Activated naive CD8-positive, alpha-beta T cell (primary cell): ENCODE measurements around the gene SRD5A2.

ENCODE experiments used
- H3K27ac Mint-ChIP-seq: one replicate; pipeline ENCODE4 v1.8.0; 2021; ENCODE audit warnings: mixed read lengths
- H3K27me3 Mint-ChIP-seq: one replicate; pipeline ENCODE4 v1.8.0; 2021; ENCODE audit warnings: mixed read lengths
- H3K36me3 Mint-ChIP-seq: one replicate; pipeline ENCODE4 v1.8.0; 2021; ENCODE audit warnings: mixed read lengths
- H3K4me1 Mint-ChIP-seq: one replicate; pipeline ENCODE4 v1.8.0; 2021; ENCODE audit warnings: low read depth, mixed read lengths
- H3K4me3 Mint-ChIP-seq: one replicate; pipeline ENCODE4 v1.8.0; 2021; ENCODE audit warnings: mild to moderate bottlenecking, mixed read lengths
- H3K9me3 Mint-ChIP-seq: one replicate; pipeline ENCODE4 v1.8.0; 2021; ENCODE audit warnings: low read depth, mixed read lengths

Gene SRD5A2, protein sequence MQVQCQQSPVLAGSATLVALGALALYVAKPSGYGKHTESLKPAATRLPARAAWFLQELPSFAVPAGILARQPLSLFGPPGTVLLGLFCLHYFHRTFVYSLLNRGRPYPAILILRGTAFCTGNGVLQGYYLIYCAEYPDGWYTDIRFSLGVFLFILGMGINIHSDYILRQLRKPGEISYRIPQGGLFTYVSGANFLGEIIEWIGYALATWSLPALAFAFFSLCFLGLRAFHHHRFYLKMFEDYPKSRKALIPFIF

DNA sequence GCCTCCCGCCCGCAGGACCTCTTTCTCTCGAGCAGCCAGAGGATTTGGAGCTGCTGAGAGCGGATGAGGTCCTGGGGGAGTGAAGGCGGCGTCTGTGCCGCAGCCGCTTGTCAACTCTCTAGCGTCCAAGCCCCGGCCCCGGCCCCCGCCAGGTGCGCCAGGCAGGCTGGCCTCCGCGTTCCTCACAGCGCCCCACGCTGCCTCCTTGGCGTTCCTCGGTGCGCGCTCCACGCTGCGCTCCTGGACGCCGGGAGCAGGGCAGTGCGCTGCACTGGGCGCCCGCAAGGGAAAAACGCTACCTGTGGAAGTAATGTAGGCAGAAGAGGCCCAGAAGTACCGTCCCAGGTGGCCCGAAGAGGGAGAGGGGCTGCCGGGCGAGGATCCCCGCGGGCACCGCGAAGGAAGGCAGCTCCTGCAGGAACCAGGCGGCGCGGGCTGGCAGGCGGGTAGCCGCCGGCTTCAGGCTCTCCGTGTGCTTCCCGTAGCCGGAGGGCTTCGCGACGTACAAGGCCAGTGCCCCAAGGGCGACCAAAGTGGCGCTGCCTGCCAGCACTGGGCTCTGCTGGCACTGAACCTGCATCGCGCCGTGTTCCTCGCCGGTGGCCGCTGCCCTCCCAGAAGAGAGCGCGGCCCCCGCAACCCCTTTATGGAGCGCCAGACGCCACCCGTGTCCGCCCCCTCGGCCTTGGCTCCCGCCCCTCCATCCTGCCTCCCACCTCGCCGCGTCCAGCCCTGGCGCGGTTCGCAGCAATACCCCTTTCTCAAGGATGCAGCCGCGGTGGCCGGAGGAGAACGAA lies at the start of gene SRD5A2:
TSS of gene SRD5A2 (minus strand) at position 618 of the 797 bp plus-strand sequence. CDS start at position 580, 38 bp downstream.
- peaks cover 3% of the 10 kb centered on the region for H3K9me3 Mint-ChIP-seq
- no peak within 1 kb of the TSS for H3K27ac Mint-ChIP-seq

DNA sequence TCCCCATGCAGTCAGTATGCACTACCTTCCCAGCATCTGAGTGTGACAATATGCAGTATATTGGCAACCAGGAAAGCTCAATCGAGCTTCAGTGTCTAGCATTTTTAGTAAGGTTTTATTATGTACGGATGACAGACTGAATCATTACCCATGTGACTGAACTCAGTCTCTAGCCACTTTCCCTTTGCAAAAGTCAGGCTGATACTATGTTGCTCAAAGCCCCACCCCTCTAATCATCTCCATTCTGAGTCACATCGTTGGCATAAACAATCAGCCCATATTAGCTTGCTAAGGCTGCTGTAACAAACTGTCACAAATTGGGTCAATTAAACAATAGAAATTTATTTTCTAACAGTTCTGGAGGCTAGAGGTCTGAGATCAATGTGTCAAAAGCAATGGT lies 25.8 kb upstream of the SRD5A2 start:
- Mint-ChIP-seq H3K4me3 (no peak overlapping the region), H3K27me3 (no peaks in the 10 kb centered on the region), H3K27ac (no peak overlapping the region), H3K4me1 (no peaks in the 10 kb centered on the region), H3K9me3 (peaks cover 33% of the 10 kb centered on the region), H3K36me3 (peaks cover 4% of the 10 kb centered on the region)

More for the DNA sequence above, at the start of gene SRD5A2:
- Mint-ChIP-seq H3K4me1 (no peaks in the 10 kb centered on the region), H3K27me3 (peaks cover 34% of the 10 kb centered on the region), H3K4me3 (no peak within 1 kb of the TSS), H3K36me3 (no peaks in the 10 kb centered on the region)

DNA sequence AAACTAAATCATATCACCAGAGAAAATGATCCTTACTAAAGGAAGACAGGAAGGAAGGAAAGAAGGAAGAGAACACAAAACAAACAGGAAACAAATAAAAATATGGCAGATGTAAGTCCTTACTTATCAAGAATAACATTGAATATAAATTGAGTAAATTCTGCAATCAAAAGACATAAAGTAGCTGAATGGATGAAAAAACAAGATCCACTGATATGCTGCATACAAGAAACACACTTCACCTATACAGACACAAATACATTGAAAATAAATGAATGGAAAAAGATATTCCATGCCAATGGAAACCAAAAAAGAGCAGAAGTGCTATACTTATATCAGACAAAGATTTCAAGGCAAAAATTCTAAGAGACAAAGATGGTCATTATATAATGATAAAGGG lies 18.0 kb upstream of the SRD5A2 start:
- Mint-ChIP-seq H3K27me3 (no peaks in the 10 kb centered on the region), H3K36me3 (no peaks in the 10 kb centered on the region), H3K9me3 (peaks cover 40% of the 10 kb centered on the region), H3K27ac (no peak overlapping the region), H3K4me3 (no peak overlapping the region), H3K4me1 (no peaks in the 10 kb centered on the region)

DNA sequence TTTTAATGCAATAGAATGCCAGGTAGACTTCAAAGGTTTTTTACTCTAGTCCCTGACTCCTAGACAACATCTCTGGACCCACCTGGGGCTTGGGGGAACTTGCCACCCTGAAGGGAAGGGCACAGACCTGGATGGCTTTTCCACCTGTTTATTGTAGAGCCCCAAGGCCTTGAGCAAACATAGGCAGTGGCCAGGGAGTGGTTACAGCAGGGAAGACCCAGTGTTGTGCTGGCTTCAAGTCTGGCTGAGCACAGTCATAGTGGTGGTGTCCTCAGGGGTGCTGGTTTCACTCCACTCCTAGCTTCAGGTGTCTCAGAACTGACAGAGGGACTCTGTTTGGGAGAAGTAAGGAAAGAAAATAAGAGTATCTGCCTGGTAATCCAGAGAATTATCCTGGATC lies 5.5 kb upstream of the SRD5A2 start:
- Mint-ChIP-seq H3K4me3 (no peak overlapping the region), H3K27ac (no peak overlapping the region), H3K36me3 (no peaks in the 10 kb centered on the region), H3K9me3 (peaks cover 9% of the 10 kb centered on the region), H3K27me3 (peaks cover 20% of the 10 kb centered on the region), H3K4me1 (no peaks in the 10 kb centered on the region)

DNA sequence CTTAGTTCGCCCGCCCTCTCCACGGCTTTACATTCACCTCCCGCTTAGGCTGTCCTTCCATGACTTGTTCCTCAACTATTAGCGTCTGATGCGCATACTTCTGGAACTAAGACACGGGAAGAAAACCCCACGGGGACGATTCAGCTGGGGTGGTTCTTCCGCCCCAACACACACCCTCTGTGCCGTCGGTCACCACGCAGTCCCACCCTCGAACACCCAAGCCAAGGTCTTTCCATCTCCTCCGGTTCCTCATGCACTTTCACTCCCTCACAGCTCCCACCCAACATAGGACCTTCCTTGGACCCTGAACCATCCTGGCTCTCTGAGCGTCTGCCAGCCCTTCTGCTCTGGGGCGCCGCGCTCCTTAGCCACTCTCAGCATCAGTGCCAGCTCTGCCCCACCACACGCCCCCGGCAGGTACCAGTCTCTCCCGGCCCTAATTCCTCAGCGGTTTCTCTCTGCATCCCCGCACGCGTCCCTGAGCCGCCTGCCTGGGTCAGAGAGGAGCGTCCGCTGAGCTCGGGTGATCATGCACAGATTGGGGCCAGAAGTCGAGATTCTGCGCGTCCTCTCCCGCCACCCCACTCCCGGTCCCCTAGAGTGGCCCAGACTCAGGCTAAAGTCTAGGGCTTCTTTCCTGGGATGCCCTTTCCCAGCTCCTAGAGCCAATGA lies 522 bp upstream of the SRD5A2 start:
- Mint-ChIP-seq H3K4me1 (no peaks in the 10 kb centered on the region), H3K27ac (no peak overlapping the region), H3K27me3 (peaks cover 34% of the 10 kb centered on the region), H3K36me3 (no peaks in the 10 kb centered on the region), H3K4me3 (no peak overlapping the region), H3K9me3 (no peaks in the 10 kb centered on the region)

DNA sequence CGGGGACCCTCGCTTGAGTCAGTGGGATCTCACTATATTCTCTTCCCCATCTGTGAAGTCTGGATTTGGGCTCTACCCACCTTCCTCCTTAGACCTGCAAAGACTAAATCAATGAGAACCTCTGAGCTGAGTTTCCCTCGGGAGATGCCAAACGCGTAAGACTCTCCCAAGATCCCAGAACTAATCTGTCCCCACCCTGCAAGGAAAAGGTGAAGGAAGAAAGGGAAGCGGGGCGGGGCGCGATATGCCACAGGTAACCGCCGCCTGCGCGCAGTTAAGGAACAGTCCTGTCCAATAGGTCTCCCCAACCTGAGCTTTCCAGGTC lies 780 bp downstream of the SRD5A2 start:
- H3K4me1 Mint-ChIP-seq, result no peaks in the 10 kb centered on the region
- peaks cover 34% of the 10 kb centered on the region for H3K27me3 Mint-ChIP-seq
- H3K27ac Mint-ChIP-seq, result no peak overlapping the region
- no peaks in the 10 kb centered on the region for H3K36me3 Mint-ChIP-seq
- H3K9me3 Mint-ChIP-seq, result peaks cover 3% of the 10 kb centered on the region
- no peak overlapping the region for H3K4me3 Mint-ChIP-seq

DNA sequence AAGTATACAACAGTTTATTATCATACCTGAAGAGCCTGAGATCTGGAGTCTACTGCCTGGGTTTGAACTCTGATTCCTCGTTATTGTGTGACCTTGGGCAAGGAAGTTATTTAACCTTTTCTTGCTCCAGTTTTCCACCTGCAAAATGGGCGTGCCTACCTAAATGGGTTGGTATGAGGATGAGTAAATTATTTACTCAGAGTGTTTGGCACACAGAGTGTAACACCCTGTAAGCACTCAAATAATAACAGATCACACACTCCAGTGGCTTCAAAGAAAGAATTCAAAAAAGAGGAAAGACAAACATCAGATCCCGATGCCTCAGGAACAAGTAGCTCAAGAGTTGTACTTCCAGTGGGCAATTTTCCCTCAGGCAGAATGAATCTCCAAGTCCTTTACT lies 2.4 kb downstream of the SRD5A2 start:
- Mint-ChIP-seq H3K9me3 (peaks cover 3% of the 10 kb centered on the region), H3K27ac (no peak overlapping the region), H3K4me1 (no peaks in the 10 kb centered on the region), H3K4me3 (no peak overlapping the region), H3K27me3 (peaks cover 34% of the 10 kb centered on the region), H3K36me3 (no peaks in the 10 kb centered on the region)

DNA sequence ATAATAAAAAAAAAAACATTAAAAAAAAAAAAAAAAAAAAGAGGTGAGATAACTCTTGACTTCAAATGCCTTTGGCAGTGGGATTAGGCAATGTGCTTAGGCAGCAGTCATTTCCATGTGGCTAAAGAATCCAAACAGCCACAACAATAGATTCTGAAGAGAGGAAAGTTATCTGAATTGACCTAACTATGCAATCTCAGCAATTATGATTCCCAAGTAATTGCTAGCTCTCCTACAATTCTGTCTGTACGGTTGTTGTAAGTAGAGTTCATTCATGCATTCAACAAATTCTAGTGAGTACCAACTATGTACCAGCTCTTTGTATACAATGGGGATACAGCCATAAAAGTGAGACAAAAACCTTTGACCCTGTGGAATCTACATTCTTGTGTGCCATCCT lies 3.6 kb downstream of the SRD5A2 start:
- Mint-ChIP-seq H3K27ac (no peak overlapping the region), H3K27me3 (peaks cover 27% of the 10 kb centered on the region), H3K4me1 (no peaks in the 10 kb centered on the region), H3K4me3 (no peak overlapping the region), H3K9me3 (peaks cover 3% of the 10 kb centered on the region), H3K36me3 (no peaks in the 10 kb centered on the region)

DNA sequence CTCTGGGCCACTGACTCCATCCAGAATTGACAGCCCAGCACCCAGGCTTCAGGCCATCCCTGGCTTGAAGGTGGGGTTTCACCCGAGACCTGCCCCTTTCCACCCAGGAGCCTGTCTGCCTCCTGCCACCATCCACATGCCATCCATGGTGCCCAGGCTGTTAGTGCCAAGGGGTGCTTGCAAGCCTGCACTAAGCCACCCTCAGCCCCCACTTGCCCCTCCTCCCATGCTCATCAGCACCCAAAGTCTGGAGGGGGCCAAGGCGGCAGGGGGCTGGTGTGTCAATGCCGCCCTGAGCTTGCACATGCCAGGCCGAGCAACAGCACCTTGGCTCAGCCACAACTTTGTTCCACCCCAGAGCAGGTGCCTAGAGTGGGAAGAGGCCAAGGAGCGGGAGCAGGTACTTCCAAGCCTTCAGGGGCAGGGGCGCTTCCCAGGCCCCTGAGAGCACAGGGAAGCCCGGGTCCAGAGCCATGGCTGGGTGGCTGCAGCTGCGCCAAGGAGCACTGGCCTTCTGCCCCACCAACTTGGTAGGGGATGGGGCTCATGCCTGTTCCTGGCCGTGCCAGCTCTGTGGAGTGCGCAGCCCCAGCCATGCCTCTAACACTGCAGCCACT lies 12.0 kb downstream of the SRD5A2 start:
- H3K4me3 Mint-ChIP-seq, result no peak overlapping the region
- H3K9me3 Mint-ChIP-seq, result no peaks in the 10 kb centered on the region
- H3K4me1 Mint-ChIP-seq, result no peaks in the 10 kb centered on the region
- H3K36me3 Mint-ChIP-seq, result no peaks in the 10 kb centered on the region
- H3K27ac Mint-ChIP-seq, result no peak overlapping the region
- H3K27me3 Mint-ChIP-seq, result peaks cover 3% of the 10 kb centered on the region

DNA sequence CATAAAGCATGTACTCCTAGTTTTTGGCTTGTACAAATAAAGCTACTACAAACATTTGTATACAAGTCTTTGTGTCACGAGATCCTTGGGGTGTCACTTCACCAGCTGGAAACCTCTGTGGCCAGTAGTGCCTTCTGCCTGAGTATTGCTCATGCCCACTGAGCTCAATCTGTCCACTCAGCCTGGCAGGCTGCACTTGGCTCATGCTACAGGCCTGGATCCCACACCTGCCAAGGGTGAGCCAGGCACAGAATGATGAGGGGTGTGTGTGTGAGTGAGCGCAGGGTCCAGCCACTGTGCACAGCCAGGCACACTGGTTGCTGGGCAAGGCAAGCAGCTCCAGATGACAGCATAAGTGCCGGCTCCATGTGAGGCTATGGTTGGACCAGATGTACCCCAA lies 13.1 kb downstream of the SRD5A2 start:
- Mint-ChIP-seq H3K4me1 (no peaks in the 10 kb centered on the region), H3K36me3 (no peaks in the 10 kb centered on the region), H3K9me3 (no peaks in the 10 kb centered on the region), H3K27ac (no peak overlapping the region), H3K4me3 (no peak overlapping the region), H3K27me3 (peaks cover 8% of the 10 kb centered on the region)

DNA sequence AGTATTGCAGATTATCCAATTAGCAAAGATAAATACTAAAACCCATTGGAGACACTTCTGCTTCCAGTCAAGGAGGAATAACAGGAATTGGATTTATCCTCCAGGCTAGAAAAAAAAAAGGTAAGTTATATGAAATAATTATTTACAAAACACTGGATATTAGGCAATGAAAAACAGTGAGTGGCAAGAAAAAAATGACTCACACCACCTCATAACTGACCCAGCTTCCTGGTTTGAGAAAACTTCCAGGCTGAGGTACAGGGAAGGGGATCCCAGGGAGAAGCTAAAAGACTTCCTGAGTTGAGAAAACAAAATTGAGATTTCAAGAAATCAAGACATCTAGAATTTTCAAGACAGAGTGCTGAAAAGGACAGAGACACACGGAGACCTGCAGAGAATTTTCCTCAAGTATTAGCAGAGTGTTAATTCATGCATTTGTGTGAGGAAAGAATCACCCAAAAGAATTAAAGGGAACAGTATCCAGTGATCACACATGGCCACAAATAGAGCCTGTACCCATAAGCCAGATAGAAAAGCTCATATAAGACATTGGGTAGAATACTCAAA lies 17.4 kb downstream of the SRD5A2 start:
- H3K27me3 Mint-ChIP-seq, result peaks cover 13% of the 10 kb centered on the region

DNA sequence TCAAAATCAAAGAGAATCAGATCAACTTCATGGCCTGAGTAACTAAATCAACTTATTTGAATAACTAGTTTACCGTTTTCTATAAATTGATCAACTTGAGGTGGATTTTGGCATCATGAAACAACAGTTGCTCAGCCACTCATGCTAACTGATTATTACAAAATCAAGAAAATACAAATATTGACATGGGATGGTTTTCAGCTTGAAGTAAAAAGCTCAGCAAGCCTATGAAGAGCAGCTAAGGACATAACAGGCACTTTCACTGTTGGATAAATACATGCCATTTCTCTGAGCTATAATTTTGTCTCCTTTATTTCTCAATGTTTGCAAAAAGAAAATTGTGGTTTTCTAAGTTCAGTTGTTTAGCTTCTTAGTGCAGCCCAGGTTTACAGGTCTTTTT lies 18.9 kb downstream of the SRD5A2 start:
- H3K36me3 Mint-ChIP-seq, result no peaks in the 10 kb centered on the region
- H3K9me3 Mint-ChIP-seq, result no peaks in the 10 kb centered on the region
- no peak overlapping the region for H3K27ac Mint-ChIP-seq
- H3K27me3 Mint-ChIP-seq, result peaks cover 13% of the 10 kb centered on the region
- no peaks in the 10 kb centered on the region for H3K4me1 Mint-ChIP-seq
- H3K4me3 Mint-ChIP-seq, result no peak overlapping the region

More for the DNA sequence above, 17.4 kb downstream of the SRD5A2 start:
- Mint-ChIP-seq H3K36me3 (no peaks in the 10 kb centered on the region), H3K27ac (no peak overlapping the region), H3K4me1 (no peaks in the 10 kb centered on the region), H3K9me3 (no peaks in the 10 kb centered on the region), H3K4me3 (no peak overlapping the region)

DNA sequence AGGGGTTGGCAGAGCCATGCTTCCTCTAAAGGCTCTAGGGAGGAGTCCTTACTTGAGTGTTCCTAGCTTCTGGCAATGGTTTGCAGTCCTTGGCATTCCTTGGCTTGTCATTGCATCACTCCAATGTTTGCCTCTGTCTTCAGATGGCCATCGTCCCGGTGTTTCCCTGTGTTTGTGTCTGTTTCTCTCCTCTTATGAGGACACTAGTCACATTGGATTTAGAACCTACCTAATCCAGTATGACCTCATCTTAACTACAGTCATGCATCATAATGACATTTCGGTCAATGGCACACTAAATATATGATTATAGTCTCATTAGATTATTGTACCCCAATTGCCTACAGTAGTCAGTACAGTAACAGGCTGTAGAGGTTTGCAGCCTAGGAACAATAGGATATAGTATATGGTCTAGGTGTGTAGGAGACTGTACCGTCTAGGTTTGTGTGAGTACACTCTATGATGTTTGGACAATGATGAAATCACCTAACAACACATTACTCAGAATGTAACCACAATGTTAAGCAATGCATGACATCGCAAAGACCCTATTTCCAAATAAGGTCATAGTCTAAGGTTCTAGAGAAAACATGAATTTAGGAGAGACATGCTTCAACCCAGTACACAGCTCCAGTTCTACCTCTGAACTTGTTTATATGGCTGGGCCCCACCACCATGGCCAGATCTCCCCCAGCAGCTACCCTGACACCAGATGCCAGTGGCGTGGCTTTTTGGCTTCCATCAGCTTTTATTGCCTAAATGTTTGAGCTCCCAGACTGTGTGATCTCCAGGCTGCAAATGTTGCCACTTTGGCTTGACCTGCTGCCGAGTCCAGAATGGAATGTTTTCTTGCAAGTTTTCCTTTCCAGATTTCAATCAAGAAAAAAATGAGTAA lies 22.1 kb downstream of the SRD5A2 start:
- no peaks in the 10 kb centered on the region for H3K4me1 Mint-ChIP-seq
- H3K9me3 Mint-ChIP-seq, result peaks cover 12% of the 10 kb centered on the region
- H3K36me3 Mint-ChIP-seq, result no peaks in the 10 kb centered on the region
- H3K4me3 Mint-ChIP-seq, result no peak overlapping the region
- no peak overlapping the region for H3K27ac Mint-ChIP-seq
- peaks cover 14% of the 10 kb centered on the region for H3K27me3 Mint-ChIP-seq

DNA sequence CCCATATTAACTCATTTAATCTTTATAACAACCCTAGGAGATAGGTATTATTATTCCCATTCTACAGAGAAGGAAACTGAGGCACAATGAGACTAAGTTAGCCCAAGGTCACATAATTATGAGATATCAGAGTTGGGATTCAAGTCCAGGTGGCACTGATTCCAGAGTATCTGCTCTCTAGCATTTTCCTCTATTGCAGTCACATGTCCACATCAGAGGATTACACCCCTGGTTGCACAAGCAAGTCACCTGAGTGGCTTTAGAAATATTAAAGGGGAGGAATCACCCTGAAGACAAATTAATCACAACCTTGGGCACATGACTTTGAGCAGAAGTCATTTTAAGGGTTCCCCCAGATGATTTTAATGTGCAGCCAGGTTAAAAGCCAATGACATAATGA lies 23.8 kb downstream of the SRD5A2 start:
- Mint-ChIP-seq H3K4me3 (no peak overlapping the region), H3K9me3 (peaks cover 24% of the 10 kb centered on the region), H3K27ac (no peak overlapping the region), H3K27me3 (peaks cover 7% of the 10 kb centered on the region), H3K4me1 (no peaks in the 10 kb centered on the region), H3K36me3 (no peaks in the 10 kb centered on the region)
